CD14-positive monocyte (primary cell): ENCODE measurements around the gene ANKRD65. TPM values are rescaled to one million over a fixed set of nuclear protein-coding genes. Genes with fewer than 3 reads are reported as not detected.
A peak's percentile ranks its signal among the peaks of the same experiment; 100 is the strongest.
"Not testable (repeated sequence)": the region's sequence is repeated elsewhere in the genome, so short reads cannot be mapped to it uniquely, and the experiment has no call there.

Source experiments
- DNase-seq, 3 donors: peaks; one replicate each; pipeline ENCODE4 v3.0.0-alpha.2; 2011 to 2022
- H2AFZ ChIP-seq: 2 replicates; pipeline ENCODE4 v1.6.0; 2012; ENCODE audit warnings: mild to moderate bottlenecking, low read depth, low read length, inconsistent platforms; ENCODE audit not compliant: insufficient read depth, poor library complexity, severe bottlenecking
- H3K27ac ChIP-seq, 2 donors: 1 replicate in 1 of 2; 2 replicates in 1 of 2; pipeline ENCODE4 v1.5.1; 2012 to 2013; ENCODE audit warnings: low read length in 2 of 2, control low read depth in 1 of 2, inconsistent platforms in 1 of 2, low read depth in 1 of 2, mild to moderate bottlenecking in 1 of 2
- H3K27me3 ChIP-seq, 2 donors: one replicate each; pipeline versions ENCODE4 v1.6.0 to v1.6.1; 2011 to 2013; ENCODE audit warnings: low read length in 2 of 2; ENCODE audit not compliant: control insufficient read depth in 2 of 2, insufficient read depth in 2 of 2
- H3K36me3 ChIP-seq, 2 donors: replicated peaks in 1 of 2; 1 replicate in 1 of 2; 2 replicates in 1 of 2; pipeline versions ENCODE4 v1.5.1 to v1.6.1; 2012 to 2013; ENCODE audit warnings: low read length in 2 of 2, control low read depth in 1 of 2, inconsistent platforms in 1 of 2, mild to moderate bottlenecking in 1 of 2; ENCODE audit not compliant: insufficient read depth in 2 of 2, control insufficient read depth in 1 of 2
- H3K4me1 ChIP-seq, 2 donors: 1 replicate in 1 of 2; 2 replicates in 1 of 2; pipeline versions ENCODE4 v1.5.1 to v1.6.1; 2012 to 2013; ENCODE audit warnings: low read length in 2 of 2, control low read depth in 1 of 2, inconsistent platforms in 1 of 2, mild to moderate bottlenecking in 1 of 2, moderate library complexity in 1 of 2; ENCODE audit not compliant: insufficient read depth in 2 of 2, control insufficient read depth in 1 of 2
- H3K4me2 ChIP-seq: replicated peaks from 2 replicates; pipeline ENCODE3; 2012; ENCODE audit warnings: low read length, moderate library complexity, mild to moderate bottlenecking; ENCODE audit not compliant: poor library complexity, severe bottlenecking; ENCODE audit errors: extremely low read depth
- H3K4me3 ChIP-seq, 3 experiments: fragments of 200-600 bp in 1 of 3; sonication (generic) in 1 of 3; replicated peaks in 1 of 3; 1 replicate in 2 of 3; 2 replicates in 1 of 3; pipeline ENCODE4 v1.5.1; 2011 to 2013; ENCODE audit warnings: low read length in 3 of 3, mild to moderate bottlenecking in 3 of 3, control low read depth in 2 of 3, low read depth in 2 of 3, inconsistent platforms in 1 of 3, moderate library complexity in 1 of 3
- H3K79me2 ChIP-seq: 2 replicates; pipeline ENCODE4 v1.6.0; 2012; ENCODE audit warnings: mild to moderate bottlenecking, control low read depth, inconsistent platforms, low read length, moderate library complexity; ENCODE audit not compliant: insufficient read depth
- H3K9ac ChIP-seq: 2 replicates; pipeline ENCODE4 v1.6.0; 2017; ENCODE audit warnings: low read length, mild to moderate bottlenecking; ENCODE audit not compliant: insufficient read depth, poor library complexity, severe bottlenecking
- H3K9me3 ChIP-seq, 2 donors: replicated peaks in 1 of 2; 1 replicate in 1 of 2; 2 replicates in 1 of 2; pipeline versions ENCODE4 v1.5.1 to v1.6.1; 2012 to 2013; ENCODE audit warnings: low read length in 2 of 2, control low read depth in 1 of 2; ENCODE audit not compliant: control insufficient read depth in 1 of 2, insufficient read depth in 1 of 2
- H4K20me1 ChIP-seq: 2 replicates; pipeline ENCODE4 v1.6.0; 2012; ENCODE audit warnings: mild to moderate bottlenecking, low read length, control low read depth, moderate library complexity; ENCODE audit not compliant: insufficient read depth
- H3K27ac Mint-ChIP-seq, 7 donors: one replicate each; pipeline ENCODE4 v1.8.0; 2020; ENCODE audit warnings: mild to moderate bottlenecking in 7 of 7, mixed read lengths in 7 of 7, moderate library complexity in 6 of 7, inconsistent platforms in 2 of 7
- H3K27me3 Mint-ChIP-seq, 3 donors: one replicate each; pipeline ENCODE4 v1.8.0; 2021 to 2022; ENCODE audit warnings: low read depth in 3 of 3, mild to moderate bottlenecking in 3 of 3, mixed read lengths in 3 of 3, moderate library complexity in 3 of 3, inconsistent platforms in 1 of 3
- H3K36me3 Mint-ChIP-seq, 2 donors: one replicate each; pipeline ENCODE4 v1.8.0; 2020; ENCODE audit warnings: mixed read lengths in 2 of 2, inconsistent platforms in 1 of 2, mild to moderate bottlenecking in 1 of 2
- H3K4me1 Mint-ChIP-seq: one replicate; pipeline ENCODE4 v1.8.0; 2020; ENCODE audit warnings: mild to moderate bottlenecking, mixed read lengths
- H3K4me3 Mint-ChIP-seq, 2 donors: one replicate each; pipeline ENCODE4 v1.8.0; 2020; ENCODE audit warnings: mild to moderate bottlenecking in 2 of 2, mixed read lengths in 2 of 2, moderate library complexity in 1 of 2
- H3K9me3 Mint-ChIP-seq, 7 donors: one replicate each; pipeline ENCODE4 v1.8.0; 2020 to 2022; ENCODE audit warnings: mixed read lengths in 7 of 7, mild to moderate bottlenecking in 6 of 7, moderate library complexity in 6 of 7, inconsistent platforms in 2 of 7
- WGBS: methylation state at CpG from one replicate; pipeline ENCODE4 v1.1.5; 2013; ENCODE audit warnings: missing lambda C conversion rate; ENCODE audit not compliant: insufficient coverage; 5-methylcytosine and 5-hydroxymethylcytosine counted together
- intact Hi-C, 2 donors: fragments of 100-400 bp; cut with micrococcal nuclease; formaldehyde crosslinking; loops; one replicate each; pipeline versions ENCODE4 v1.15.0 to v1.15.1; 2023
- polyA plus RNA-seq, 3 donors: library from polyadenylated mRNA; depleted of rRNA in 1 of 3; unstranded in 2 of 3; stranded (reverse) in 1 of 3; fragments of 300-500 nt in 2 of 3; fragments of >200 nt in 1 of 3; fragmentation: Illumina TruSeq in 2 of 3; gene quantifications; 1 replicate in 2 of 3; 2 replicates in 1 of 3; pipeline ENCODE4 v1.2.3, GENCODE V29; 2012 to 2021
- TF ChIP-seq, protein P1 (sequence below): fragments of 200-600 bp; IDR thresholded peaks from one replicate; pipeline ENCODE4 v1.8.0; 2022; ENCODE audit warnings: antibody characterized with exemption, mild to moderate bottlenecking

ANKRD65 gene
- polyA plus RNA-seq, 3 donors, result 0.04 TPM; not detected in 2

DNA sequence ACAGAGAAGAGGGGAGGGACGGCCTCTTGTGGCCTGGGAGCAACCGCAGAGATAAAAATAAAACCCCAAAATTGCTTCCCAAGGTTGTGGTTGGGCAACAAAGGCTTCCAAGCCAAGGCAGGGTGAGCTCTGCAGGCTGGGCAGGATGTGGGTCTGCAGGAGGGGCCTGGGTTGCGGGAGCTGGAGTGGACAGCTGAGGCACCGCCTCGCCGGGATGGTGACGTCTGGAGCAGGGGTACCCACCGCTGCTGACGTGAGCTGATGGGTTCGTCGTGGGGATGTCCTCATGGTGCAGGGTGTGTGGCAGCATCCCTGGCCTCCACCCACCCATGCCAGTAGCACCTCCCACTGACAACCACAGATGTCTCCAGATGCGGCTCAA, 49.7 kb downstream of the ANKRD65 start:
- H3K4me1 ChIP-seq, result peaks cover 37 to 49% of the 10 kb centered on the region in 2 donors
- peaks cover 19% of the 10 kb centered on the region for H4K20me1 ChIP-seq
- intact Hi-C loops, result loop anchor here in 1 of 2 donors (10.0 kb wide), 2 partner anchors 257 to 357 kb away; partner anchors contain the start of genes C1orf159 and ISG15
- H3K27me3 ChIP-seq, result no peaks in the 10 kb centered on the region
- peak in 2 of 3 donors; percentile 29 to 49 for DNase-seq
- Mint-ChIP-seq H3K4me1 (peaks cover 40% of the 10 kb centered on the region), H3K9me3 (peaks cover 0 to 3% (median 0%) of the 10 kb centered on the region in 7 donors), H3K27me3 (peaks cover 7 to 12% (median 10%) of the 10 kb centered on the region in 3 donors), H3K27ac (no peak overlapping the region), H3K4me3 (peak overlapping the region in 1 of 2 donors; percentile 39), H3K36me3 (peaks cover 8 to 12% of the 10 kb centered on the region in 2 donors)
- no peak overlapping the region for H2AFZ ChIP-seq
- H3K4me2 ChIP-seq, result peak overlapping the region; percentile 54
- no peak overlapping the region for H3K27ac ChIP-seq
- WGBS, result 0% methylated on average over 1 of the region's 12 CpGs
- peaks cover 20% of the 10 kb centered on the region for H3K79me2 ChIP-seq
- peaks cover 0 to 11% of the 10 kb centered on the region in 2 donors for H3K9me3 ChIP-seq
- H3K4me3 ChIP-seq, result peak overlapping the region in 1 of 3 experiments; percentile 48
- peak overlapping the region; percentile 47 for H3K9ac ChIP-seq
- H3K36me3 ChIP-seq, result peaks cover 0 to 9% of the 10 kb centered on the region in 2 donors
- TF ChIP-seq, protein P1, sequence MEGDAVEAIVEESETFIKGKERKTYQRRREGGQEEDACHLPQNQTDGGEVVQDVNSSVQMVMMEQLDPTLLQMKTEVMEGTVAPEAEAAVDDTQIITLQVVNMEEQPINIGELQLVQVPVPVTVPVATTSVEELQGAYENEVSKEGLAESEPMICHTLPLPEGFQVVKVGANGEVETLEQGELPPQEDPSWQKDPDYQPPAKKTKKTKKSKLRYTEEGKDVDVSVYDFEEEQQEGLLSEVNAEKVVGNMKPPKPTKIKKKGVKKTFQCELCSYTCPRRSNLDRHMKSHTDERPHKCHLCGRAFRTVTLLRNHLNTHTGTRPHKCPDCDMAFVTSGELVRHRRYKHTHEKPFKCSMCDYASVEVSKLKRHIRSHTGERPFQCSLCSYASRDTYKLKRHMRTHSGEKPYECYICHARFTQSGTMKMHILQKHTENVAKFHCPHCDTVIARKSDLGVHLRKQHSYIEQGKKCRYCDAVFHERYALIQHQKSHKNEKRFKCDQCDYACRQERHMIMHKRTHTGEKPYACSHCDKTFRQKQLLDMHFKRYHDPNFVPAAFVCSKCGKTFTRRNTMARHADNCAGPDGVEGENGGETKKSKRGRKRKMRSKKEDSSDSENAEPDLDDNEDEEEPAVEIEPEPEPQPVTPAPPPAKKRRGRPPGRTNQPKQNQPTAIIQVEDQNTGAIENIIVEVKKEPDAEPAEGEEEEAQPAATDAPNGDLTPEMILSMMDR, result no peak

DNA sequence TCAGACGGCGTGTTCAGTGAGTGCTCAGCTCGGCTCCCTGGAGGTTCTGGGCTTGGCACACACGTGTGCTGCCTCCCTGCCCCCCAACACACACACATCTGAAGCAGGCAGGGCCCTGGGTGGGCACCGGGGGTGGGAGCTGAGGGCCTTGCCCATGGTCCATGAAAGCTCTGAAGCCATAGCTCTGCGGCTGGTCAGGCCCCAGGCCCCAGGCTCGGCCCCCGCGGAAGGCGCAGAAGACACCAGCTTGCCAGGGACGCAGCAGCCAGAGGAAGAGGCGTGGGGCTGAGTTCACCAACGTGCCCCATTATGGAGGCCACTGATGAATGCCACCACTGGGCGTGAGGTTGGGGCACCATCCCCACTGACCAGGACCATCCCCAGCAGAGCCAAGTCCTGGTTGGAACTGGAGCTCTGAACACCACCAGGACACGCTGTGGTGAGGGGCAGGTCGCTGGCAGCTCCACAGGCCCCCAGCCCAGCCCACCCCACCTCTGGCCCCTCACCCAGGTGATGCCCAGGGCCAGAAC, 50.2 kb downstream of the ANKRD65 start:
- Histone ChIP-seq H4K20me1 (peaks cover 19% of the 10 kb centered on the region), H3K4me1 (peaks cover 35 to 45% of the 10 kb centered on the region in 2 donors), H3K27ac (no peak overlapping the region), H3K79me2 (peaks cover 20% of the 10 kb centered on the region), H3K9ac (peak overlapping the region; percentile 15), H3K36me3 (peaks cover 0 to 9% of the 10 kb centered on the region in 2 donors), H3K4me3 (peak overlapping the region in 1 of 3 experiments; percentile 48), H3K27me3 (no peaks in the 10 kb centered on the region), H3K4me2 (peak overlapping the region; percentile 54), H3K9me3 (peaks cover 0 to 16% of the 10 kb centered on the region in 2 donors), H2AFZ (no peak overlapping the region)
- Mint-ChIP-seq H3K36me3 (peaks cover 8 to 12% of the 10 kb centered on the region in 2 donors), H3K27ac (no peak overlapping the region), H3K9me3 (peaks cover 0 to 3% (median 0%) of the 10 kb centered on the region in 7 donors), H3K27me3 (peaks cover 7 to 12% (median 10%) of the 10 kb centered on the region in 3 donors), H3K4me3 (no peak overlapping the region), H3K4me1 (peaks cover 40% of the 10 kb centered on the region)
- 73% methylated on average over 14 of the region's 16 CpGs for WGBS
- TF ChIP-seq, protein P1, result no peak
- intact Hi-C loops, result loop anchor here in 1 of 2 donors (10.0 kb wide), 2 partner anchors 256 to 356 kb away; partner anchors contain the start of genes C1orf159 and ISG15
- DNase-seq, result no peak

DNA sequence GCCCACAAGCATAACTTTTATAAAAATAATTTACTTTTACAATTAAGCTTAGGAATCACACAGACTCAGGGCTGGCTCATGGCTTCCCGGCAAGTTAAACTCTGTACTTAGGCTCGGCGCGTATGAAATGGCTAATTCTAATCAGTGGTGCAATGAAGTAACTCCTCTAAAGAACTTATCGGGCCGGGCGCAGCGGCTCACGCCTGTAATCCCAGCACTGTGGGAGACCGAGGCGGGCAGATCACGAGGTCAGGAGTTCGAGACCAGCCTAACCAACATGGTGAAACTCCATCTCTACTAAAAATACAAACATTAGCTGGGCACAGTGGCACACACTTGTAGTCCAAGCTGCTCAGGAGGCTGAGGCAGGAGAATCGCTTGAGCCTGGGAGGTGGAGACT, 51.0 kb downstream of the ANKRD65 start:
- H4K20me1 ChIP-seq, result peaks cover 19% of the 10 kb centered on the region
- H3K9me3 Mint-ChIP-seq, H3K4me2 ChIP-seq, H3K4me3 Mint-ChIP-seq, H3K27ac ChIP-seq, H3K36me3 ChIP-seq, H2AFZ ChIP-seq, H3K4me3 ChIP-seq, H3K9ac ChIP-seq, DNase-seq, H3K27me3 ChIP-seq, H3K27ac Mint-ChIP-seq: not testable (repeated sequence)
- Mint-ChIP-seq H3K36me3 (peaks cover 8 to 12% of the 10 kb centered on the region in 2 donors), H3K4me1 (peaks cover 40% of the 10 kb centered on the region), H3K27me3 (peaks cover 7 to 12% (median 10%) of the 10 kb centered on the region in 3 donors)
- peaks cover 32 to 43% of the 10 kb centered on the region in 2 donors for H3K4me1 ChIP-seq
- 0% methylated on average over 1 of the region's 14 CpGs for WGBS
- H3K79me2 ChIP-seq, result peaks cover 20% of the 10 kb centered on the region
- intact Hi-C loops, result loop anchor here in 1 of 2 donors (10.0 kb wide), 2 partner anchors 255 to 355 kb away; partner anchors contain the start of genes C1orf159 and ISG15
- H3K9me3 ChIP-seq, result peaks cover 0 to 17% of the 10 kb centered on the region in 2 donors
